ACHN (cell line): Measurements from ENCODE around the gene MYEOV.
A peak's percentile ranks its signal among the peaks of the same experiment; 100 is the strongest.

Experiments
- DNase-seq: peaks from one replicate; pipeline ENCODE4 v3.0.0-alpha.2; 2015
- in situ Hi-C: cut with HindIII; loops from 2 replicates; pipeline ENCODE4 v1.10.0; 2017; ENCODE audit warnings: low sequenced_read_pairs, low pct_ligation_motif_present, low pct_unique_long_range_greater_than_20kb

MYEOV gene

GRCh38 chr11:69263736-69264052, 30.3 kb upstream of the MYEOV start:
- DNase-seq: no peak

DNA sequence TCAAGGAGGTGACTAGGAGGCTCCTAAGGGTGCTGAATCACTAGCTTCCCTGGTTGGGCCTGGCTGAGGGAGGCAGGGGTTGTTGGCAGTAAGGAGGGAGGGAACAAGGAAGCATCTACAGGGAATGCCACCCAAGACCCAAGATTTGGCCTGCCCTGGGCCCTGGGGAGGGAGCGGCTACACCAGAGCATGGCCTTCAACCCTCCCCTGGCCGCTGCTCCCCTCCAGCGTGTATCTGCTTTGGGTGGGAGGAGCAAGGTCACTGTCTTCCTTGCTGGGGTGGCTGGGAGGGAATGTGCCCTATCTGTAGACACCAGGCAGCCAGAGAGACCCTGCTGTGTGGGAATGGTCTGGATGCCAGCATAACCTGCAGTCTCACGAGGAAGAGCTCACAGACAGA, 29.5 kb upstream of the MYEOV start:
- no peak for DNase-seq
- in situ Hi-C loops: no loop called here

More at GRCh38 chr11:69263736-69264052, 30.3 kb upstream of the MYEOV start:
- in situ Hi-C loops: no loop called here

- in situ Hi-C loops: no loop called here
- no peak for DNase-seq
Observed at GRCh38 chr11:69265210-69265609, 28.7 kb upstream of the MYEOV start.

DNA sequence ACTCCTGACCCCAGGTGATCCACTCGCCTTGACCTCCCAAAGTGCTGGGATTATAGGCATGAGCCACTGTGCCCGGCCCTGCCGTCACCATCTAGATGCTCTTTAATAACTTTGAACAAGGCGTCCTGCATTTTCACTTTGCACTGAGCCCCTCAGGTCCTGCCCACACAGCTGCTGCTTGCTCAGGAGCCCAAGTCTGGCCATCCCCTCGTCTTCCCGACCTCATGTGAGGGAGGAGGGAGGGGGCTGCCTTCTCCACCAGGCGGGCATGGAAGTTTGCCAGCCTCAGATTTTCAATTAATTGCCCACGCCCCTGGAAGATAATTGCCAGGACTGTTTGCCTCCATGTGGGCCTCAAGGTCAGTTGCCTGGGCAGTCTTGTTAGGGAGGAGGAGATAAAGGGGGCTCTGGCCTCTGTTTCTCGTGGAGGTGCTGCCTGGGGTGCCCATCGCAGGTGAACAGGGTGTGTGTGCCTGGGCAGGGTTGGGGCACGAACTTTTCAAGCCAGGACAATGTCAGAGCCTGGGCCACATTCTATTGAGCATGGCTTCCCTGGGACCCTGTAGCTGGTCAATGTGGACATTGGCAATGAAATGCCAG, 27.9 kb upstream of the MYEOV start:
- in situ Hi-C loops: no loop called here

DNA sequence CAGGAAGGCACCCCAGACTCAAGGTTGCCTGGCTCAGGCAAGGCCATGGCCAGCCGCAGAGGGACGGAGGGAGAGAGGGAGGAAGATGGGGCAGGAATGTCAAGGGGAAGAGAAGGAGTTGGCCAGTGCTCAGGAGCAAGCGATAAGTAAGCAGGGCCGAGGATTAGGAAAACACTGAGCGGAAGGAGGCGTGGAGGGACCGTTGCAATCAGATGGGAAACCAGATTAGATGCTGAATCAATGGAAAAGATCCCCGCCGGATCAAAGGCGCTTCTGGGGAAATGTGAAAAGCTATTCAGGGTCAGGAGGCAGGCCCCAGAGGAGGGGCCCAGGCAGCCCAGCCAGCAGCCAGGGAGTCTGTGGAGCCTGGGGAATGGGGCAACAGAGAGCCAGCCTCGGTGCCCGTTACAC, 26.6 kb upstream of the MYEOV start:
- DNase-seq: no peak
- in situ Hi-C loops: no loop called here

More for the DNA sequence above, 27.9 kb upstream of the MYEOV start:
- DNase-seq: no peak

DNA sequence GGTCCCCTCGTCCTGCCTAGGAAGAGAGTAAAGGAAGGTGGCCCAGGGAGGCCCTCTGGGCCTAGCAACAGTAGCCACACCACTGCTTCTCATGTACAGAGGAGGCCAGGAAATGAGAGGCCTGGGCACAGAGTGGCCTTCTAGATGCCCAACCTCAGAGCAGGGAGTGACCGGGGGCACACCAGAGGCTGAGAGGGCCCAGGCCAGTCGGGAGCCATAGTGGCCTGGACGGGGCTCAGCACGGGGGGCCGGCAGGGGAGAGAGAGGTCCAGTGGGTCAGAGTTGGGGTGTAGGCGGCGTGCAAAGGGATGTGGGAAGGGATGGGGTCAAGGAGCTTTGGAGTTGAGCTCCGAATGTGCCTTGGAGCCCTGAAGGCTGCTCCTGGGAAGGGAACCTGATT, 25.0 kb upstream of the MYEOV start:
- in situ Hi-C loops: no loop called here
- DNase-seq: no peak

DNA sequence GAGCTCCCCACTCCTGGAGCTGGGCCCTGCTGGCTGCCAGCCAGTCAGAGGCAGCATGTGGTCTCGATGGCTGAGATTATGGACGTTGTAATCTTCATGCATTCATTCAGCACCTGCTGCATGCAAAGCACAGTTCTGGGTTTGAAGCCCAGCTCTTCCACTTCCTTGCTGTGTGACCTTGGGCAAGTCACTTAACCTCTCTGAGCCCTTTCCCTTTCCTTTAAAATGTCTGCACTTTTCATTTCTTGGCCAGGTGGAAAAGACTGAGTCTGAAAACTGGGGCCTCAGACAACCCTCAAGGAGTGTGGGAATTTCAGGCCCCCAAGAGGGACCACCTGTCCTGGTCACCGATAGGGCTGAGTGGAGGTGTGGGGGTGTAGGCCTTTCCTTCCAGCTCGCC, 24.6 kb upstream of the MYEOV start:
- in situ Hi-C loops: no loop called here
- no peak for DNase-seq

DNA sequence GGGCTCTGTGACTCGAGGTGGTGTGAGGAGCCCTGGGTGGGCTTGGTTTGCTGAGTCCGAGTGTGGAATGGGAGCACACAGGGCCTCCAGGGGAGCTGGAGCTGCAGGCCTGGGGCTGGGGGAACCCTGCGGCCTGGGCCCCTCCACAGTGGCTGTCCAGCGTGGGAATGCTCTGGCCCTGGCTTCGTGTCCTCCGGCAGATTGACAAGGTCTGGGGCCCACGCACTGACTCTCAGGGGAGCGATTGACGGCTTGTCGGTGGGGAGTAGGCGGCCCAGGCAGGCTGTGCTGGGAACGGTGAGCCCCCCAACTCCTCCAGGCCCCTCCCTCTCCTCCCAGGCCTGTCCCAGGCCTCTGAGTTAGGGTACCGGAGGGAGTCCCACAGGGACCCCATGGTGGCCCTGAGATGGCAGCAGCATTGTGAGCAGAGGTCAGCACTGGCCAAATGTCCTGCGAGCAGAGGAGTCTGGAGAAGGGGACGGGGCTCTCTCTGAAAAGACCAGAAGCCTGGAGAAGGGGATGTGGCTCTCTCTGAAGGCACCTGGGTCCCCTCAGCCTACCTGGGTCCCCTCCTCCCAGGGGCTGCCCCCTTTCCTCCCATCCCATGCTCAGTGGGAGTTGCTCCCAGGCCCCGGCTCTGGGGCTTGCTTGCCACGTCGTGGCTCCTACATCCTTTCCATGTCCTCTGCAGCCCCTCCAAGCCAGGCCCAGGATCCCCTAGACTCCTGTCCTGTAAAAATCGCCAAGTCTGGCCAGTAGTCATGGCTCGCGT, 23.8 kb upstream of the MYEOV start:
- DNase-seq: no peak

GRCh38 chr11:69270941-69271340, 23.0 kb upstream of the MYEOV start:
- DNase-seq: peak; percentile 43
- in situ Hi-C loops: no loop called here

More for the DNA sequence above, 23.8 kb upstream of the MYEOV start:
- in situ Hi-C loops: no loop called here

GRCh38 chr11:69272055-69272454, 21.9 kb upstream of the MYEOV start:
- in situ Hi-C loops: no loop called here

DNA sequence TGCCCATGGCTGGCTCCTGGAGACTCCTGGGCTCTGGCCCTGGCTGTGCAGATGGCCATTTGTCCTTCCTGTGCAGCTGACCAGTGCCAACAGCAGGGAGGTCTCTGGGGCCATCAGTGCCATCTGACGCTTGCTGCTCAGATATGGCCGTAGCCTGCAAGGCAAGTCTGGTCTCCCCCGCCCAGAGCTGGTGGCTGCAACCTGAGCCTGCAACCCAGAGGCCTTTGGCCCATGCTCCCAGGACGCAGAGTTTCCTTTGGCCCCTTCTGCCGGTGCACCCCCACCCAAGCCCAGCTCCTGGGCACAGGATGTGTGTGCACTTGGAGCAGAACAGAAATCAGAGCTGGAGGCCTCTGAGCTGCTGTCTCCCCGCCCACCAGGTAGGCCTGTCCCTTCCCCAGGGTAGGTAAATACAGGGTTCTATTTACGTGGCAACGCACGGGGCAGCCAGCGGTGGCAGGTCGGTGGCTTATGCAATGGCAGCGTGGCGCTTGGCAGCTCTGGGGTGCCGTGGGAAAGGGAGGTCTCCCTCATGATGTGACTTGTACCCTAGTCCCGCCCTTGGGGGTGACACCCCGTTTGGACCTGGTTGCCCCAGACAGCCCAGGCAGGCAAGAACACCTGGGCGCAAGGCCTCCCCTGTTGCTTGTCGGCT, 21.0 kb upstream of the MYEOV start:
- in situ Hi-C loops: no loop called here
- DNase-seq: no peak

More at GRCh38 chr11:69272055-69272454, 21.9 kb upstream of the MYEOV start:
- no peak for DNase-seq

- in situ Hi-C loops: no loop called here
- no peak for DNase-seq
Observed at GRCh38 chr11:69273571-69273970, 20.4 kb upstream of the MYEOV start.

DNA sequence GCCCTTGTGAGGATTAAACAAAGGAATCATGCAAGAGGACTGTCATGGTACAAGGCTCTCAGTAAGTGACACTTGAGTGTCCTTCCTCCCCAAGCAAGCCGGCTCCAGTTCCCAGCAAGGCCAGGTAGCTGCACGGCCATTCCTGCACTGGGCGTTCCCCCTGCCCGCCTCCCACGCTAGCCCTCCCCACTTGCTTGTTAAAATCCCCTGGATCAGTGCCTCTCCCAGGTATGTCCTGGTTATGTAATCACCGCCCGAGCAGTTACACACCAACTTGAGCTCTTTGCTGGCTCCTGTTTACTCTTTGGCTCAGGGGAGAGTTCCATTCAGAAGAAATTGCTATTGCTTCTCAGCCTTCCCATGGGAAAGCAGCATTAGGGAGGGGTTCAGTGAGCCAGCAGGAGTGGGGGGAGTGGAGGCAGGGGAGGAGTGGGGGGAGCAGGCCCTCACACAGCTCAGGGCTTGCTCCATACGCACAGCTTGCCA, 19.4 kb upstream of the MYEOV start:
- DNase-seq: no peak
- in situ Hi-C loops: no loop called here

- no peak for DNase-seq
- in situ Hi-C loops: no loop called here
Observed at GRCh38 chr11:69275178-69275577, 18.8 kb upstream of the MYEOV start.

DNA sequence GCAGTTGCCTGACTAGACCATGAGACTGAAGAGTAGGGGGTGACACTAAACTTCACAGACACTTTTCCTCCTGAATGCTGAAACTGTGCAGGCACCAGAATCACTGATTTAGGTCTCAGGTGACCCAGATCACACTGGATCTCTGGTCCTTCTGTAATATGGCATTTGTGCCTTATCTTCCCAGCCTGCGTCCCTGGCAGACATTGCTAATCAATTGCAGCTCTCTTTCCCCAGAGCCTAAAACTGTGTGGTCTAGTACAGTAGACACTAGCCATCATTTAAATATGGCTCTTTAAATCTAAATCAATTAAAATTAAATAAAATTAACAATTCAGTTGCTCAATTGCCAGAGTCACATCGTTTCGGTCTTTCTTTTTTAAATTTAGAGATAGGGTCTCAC, 17.8 kb upstream of the MYEOV start:
- in situ Hi-C loops: no loop called here

DNA sequence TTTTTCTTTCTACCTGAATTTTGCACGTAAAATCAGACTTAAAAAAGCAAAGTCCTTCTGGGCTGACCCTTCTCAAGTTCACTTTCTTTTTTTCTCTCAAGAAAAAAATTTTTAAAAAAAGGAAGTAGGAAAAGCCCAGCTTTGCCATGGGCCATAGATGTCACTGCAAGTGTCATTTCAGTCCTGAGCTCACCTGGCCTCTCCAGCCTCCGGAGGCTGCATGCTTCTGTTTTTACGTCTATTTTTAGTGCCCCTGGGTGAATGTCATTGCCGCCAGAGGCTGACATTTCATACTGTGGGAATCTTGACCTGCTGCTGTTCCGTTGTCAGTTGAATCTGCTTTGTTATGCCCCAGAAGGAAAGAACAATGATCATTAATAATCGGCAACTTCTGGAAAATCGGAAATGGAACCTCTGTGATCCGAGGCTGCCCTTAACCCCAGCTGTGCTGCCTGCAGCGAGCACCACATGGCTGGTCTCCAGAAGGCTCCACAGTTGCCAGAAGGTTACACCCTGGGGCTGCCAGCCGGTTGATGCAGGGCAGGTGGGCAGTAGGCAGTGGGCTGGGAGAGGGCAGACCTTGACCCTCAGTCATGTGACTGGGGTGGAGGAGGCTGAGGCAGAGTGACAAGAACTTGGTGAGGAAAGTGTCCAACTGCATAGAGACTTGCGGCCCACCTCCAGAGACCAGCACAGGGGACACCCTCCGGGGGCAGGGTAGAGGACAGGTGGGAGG, 16.7 kb upstream of the MYEOV start:
- in situ Hi-C loops: no loop called here

More for the DNA sequence above, 17.8 kb upstream of the MYEOV start:
- no peak for DNase-seq

DNA sequence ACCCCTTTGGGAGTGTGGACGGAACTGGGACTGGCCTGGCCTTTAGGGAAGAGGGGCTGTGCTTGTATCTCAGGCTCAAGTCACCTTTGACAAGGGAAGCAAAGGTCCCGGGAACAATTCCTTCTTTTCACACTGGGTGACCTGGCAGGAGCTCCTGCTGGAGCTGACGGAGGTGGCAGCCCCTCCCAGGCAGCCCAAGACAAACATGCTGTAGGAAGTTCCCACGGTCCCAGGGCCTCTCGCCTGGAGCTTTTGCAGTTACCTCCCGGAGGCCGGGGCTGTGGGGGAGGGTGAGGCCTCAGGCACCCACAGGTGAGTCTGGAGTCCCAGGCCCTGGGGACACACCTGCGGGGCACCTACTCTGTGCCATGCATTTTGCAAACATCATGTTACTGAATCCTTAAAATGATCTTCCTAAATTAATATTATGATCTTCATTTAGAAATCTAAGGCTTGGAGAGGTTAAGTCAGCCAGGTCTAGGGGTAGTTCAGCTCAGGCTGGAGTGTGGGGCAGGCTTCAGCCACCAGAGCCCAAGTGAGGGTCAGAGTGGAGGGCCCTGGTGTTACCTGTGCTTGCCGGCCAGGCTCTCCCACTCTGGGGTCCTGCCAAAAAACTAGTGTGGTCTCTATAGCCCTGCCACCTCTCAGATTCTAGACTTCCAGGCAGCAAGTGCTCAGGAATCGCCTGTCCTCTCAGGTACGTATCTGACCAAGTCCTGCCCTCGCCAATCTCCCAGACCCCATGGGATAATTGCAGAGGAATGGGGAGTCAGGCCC, 15.7 kb upstream of the MYEOV start:
- in situ Hi-C loops: no loop called here
- DNase-seq: no peak

More for the DNA sequence above, 16.7 kb upstream of the MYEOV start:
- DNase-seq: no peak

GRCh38 chr11:69280451-69280850, 13.5 kb upstream of the MYEOV start:
- in situ Hi-C loops: no loop called here
- DNase-seq: peak; percentile 87
